Activated T-helper 1 cell treated with anti-CD3 and anti-CD28 coated beads, Interleukin-12 subunit alpha, Interleukin-12 subunit beta, Interleukin-2, Interleukin-4 antibody, amounts not matched to agents 30 ng/mL and 10 ng/mL and 1 ng/mL, durations not matched to agents 14 hours and 24 hours and 36 hours (primary cell): ENCODE measurements around the gene JARID2. TPM values are rescaled to one million over a fixed set of nuclear protein-coding genes. Genes with fewer than 3 reads are reported as not detected.
A peak's percentile ranks its signal among the peaks of the same experiment; 100 is the strongest.

Experiments used
- DNase-seq: peaks from one replicate; pipeline ENCODE4 v3.0.0; 2021; ENCODE audit warnings: low spot score
- H3K27ac Mint-ChIP-seq: one replicate; pipeline ENCODE4 v1.8.0; 2021; ENCODE audit warnings: mild to moderate bottlenecking, mixed read lengths
- H3K27me3 Mint-ChIP-seq: one replicate; pipeline ENCODE4 v1.8.0; 2022; ENCODE audit warnings: mild to moderate bottlenecking, moderate library complexity, mixed read lengths; ENCODE audit not compliant: insufficient read depth
- H3K36me3 Mint-ChIP-seq: one replicate; pipeline ENCODE4 v1.8.0; 2021; ENCODE audit warnings: low read depth, mixed read lengths
- H3K4me1 Mint-ChIP-seq: one replicate; pipeline ENCODE4 v1.8.0; 2021; ENCODE audit warnings: low read depth, mixed read lengths
- H3K4me3 Mint-ChIP-seq: one replicate; pipeline ENCODE4 v1.8.0; 2021; ENCODE audit warnings: mild to moderate bottlenecking, moderate library complexity, mixed read lengths
- H3K9me3 Mint-ChIP-seq: one replicate; pipeline ENCODE4 v1.8.0; 2021; ENCODE audit warnings: mixed read lengths
- intact Hi-C: fragments of 100-400 bp; cut with micrococcal nuclease; formaldehyde crosslinking; loops from one replicate; pipeline ENCODE4 v1.15.1; 2024
- total RNA-seq: library from RNA; stranded (reverse); gene quantifications from 2 replicates; pipeline ENCODE4 v1.2.3, GENCODE V29; 2022

JARID2 gene
- total RNA-seq, 1 donor from 2014 or later: 60.5 TPM

DNA sequence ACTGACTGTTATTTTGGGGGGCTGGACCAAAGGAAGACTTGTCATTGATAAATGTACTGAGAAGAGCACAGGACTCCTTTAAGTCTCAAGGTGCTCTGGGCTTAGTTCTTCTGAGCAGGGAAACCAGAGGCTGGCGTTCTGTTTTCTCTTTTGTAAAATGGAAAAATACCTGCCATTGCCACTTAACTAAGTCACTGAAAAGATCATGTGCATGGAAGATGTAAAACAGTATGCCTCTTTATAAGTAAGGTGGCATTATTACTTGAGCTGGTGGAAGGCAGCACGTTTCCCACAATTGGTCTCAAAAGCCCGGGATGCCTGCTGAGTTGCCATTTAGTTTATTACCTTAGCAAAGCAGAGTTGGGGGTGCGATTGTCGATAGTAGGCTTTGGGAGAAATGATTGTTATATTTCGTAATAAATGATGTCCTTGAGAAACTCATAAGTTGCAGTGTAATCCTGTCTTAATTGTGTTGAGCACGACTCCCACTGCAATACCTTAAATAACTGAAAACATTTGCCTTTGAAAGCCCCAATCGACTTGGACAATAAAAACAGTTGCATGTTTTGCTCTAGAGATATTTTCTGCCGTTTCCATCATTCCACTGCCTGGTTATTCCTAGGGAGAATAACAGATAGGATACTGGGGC is 3.6 kb downstream of the JARID2 start:
- Mint-ChIP-seq H3K27me3 (no peaks in the 10 kb centered on the region), H3K4me1 (peaks cover 55% of the 10 kb centered on the region)
- intact Hi-C loops: loop anchor here (1.0 to 10.0 kb wide), 11 partner anchors 51 to 1435 kb away; partner anchors contain the start of genes CD83 and MCUR1

DNA sequence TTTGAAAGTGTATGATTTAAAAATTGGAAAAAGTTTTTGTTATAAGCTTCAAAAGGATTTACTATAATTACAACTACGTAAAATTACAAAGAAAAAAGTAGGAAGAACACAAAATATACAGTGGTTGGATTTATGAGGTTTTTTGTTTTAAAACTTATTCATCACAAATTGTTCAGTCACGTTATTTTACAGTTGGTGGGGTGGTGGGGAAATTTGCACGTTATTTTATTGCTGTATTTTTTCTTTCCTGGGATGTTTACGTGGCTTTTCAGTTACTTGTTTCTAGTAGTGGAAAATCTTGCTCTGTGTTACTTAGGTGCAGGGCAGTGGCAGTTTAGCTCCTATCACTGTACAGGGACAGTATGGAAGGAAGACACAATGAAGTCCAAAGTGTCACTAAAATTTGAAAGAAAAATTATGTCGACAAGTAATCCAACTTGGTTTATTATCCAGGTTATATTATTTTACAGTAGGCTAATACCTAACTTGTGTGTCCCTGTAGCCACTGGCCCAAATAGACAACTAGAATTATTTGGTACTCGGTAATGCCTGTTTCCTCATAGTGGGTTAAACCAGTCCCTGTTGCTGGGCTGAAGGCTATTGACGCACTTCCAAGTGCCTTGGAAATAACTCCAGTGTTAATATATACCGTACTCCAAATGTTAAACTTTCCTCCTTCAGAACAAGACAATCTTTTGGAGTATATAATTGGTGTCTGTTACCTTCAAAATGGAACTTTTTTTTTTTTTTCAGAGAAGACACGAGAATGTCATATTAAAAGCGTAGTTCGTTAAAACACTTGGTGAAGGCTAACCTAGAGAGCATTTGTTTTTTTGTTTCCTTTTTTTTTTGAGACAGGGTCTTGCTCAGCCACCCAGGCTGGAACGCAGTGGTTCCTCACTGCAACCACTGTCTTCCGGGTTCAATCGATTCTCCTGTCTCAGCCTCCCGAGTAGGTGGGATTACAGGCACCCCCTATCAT is 4.6 kb downstream of the JARID2 start:
- Mint-ChIP-seq H3K4me3 (peak overlapping the region; percentile 88), H3K27me3 (no peaks in the 10 kb centered on the region), H3K4me1 (peaks cover 64% of the 10 kb centered on the region), H3K9me3 (no peaks in the 10 kb centered on the region), H3K27ac (peak overlapping the region; percentile 94), H3K36me3 (peaks cover 44% of the 10 kb centered on the region)
- no peak for DNase-seq
- intact Hi-C loops: loop anchor here (5.0 kb wide), 1 partner anchor 1072 kb away; no protein-coding TSS in a partner anchor

More for the DNA sequence above, 3.6 kb downstream of the JARID2 start:
- peak overlapping the region; percentile 88 for H3K4me3 Mint-ChIP-seq
- peak overlapping the region; percentile 94 for H3K27ac Mint-ChIP-seq
- no peaks in the 10 kb centered on the region for H3K9me3 Mint-ChIP-seq
- peaks cover 37% of the 10 kb centered on the region for H3K36me3 Mint-ChIP-seq
- DNase-seq: no peak

DNA sequence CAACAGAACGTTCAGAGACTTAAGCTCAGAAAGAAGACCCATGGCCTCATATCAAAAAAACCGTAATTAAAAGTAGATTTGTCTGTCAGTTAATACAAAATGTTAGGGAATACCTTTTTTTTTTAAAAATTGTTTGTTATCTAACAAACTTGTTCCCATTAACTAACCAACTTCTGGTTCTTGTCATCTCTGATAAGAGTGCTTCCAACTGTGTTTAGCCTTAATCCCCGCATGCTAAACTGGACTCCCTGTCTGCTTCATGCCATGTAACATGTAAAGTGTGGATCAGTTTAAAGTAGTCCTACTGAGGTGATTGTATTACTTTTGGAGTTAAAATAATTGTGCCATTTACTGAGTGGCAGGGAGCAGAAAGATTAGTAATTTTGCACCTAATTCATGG is 6.3 kb downstream of the JARID2 start:
- Mint-ChIP-seq H3K9me3 (no peaks in the 10 kb centered on the region), H3K27ac (peak overlapping the region; percentile 94), H3K27me3 (no peaks in the 10 kb centered on the region), H3K36me3 (peaks cover 49% of the 10 kb centered on the region), H3K4me1 (peaks cover 81% of the 10 kb centered on the region), H3K4me3 (peak overlapping the region; percentile 61)
- intact Hi-C loops: loop anchor here (2.0 to 5.0 kb wide), 3 partner anchors 15 to 1070 kb away; no protein-coding TSS in a partner anchor
- DNase-seq: no peak

DNA sequence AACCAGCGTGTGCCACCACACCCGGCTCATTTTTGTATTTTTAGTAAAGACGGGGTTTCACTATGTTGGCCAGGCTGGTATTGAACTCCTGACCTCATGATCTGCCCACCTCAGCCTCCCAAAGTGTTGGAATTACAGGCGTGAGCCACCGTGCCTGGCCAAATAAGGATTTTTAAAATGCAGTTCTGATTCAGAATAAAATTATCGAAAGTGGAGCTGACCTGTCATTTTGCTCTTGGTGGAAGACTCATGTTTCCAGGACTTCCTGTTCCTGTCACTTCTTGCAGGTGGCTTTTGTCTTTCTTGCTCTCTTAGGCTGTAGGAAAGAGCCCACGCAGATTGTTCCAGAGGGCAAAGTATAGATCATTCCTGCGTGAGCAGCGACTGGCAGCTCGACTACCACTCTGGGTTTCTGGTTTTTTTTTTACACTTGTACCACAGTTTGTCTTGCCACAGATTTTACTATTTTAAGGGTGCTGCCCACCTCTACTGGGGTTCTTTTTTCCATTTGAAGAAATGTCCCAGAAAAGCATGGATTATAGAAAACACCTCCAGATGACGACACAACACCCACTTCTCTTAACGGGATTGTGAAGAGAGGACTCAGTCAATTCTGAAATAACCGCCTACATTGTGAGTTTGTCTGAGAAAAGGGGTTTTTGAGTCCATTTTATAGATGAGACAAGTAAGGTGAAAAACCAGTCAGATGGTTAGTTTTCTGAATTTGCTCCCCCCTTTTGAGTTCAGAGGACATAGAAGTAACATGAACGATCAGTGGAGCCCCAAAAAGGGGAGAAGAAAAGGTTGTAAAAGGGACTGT is 7.5 kb downstream of the JARID2 start:
- DNase-seq: no peak
- intact Hi-C loops: loop anchor here (1.0 to 5.0 kb wide), 6 partner anchors 13 to 1069 kb away; no protein-coding TSS in a partner anchor

DNA sequence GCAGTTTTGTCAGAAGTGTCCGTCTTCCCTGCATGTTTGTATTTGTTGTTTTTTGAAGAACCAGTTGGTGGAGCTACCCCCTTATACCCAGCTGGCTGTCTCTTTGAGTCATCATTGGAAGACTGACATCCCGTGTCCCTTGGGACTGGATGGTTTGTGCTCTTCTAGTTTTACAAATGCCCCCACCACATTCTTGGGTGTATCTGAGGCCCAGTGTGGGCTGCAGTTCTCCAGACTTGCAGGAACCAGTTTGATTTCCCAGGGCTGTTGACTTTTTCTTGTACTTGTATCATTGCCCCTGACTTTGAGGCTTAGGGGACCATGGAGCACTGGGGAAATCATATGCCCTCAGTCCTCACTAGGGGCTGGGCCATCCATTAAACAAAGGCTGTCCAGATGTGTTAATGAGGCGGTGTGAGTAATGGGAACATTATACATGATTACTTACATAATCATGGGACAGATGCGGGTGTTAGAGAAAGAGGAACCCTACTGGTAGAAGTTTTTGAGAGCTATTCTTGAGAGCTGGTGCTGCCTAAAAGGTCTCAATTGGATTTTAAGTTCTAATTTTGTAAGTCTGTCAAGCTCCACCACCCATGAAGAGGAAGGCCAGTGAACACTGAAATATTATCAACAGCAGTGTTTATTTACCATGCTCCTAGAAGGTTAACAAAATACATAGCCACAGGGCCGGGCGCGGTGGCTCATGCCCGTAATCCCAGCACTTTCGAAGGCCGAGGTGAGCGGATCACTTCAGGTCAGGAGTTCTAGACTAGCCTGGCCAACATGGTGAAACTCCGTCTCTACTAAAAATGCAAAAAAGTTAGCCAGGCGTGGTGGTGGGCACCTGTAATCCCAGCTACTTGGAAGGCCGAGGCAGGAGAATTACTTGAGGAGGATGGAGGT is 8.5 kb downstream of the JARID2 start:
- H3K36me3 Mint-ChIP-seq: peaks cover 63% of the 10 kb centered on the region
- H3K27ac Mint-ChIP-seq: peak overlapping the region; percentile 92
- peak overlapping the region; percentile 41 for H3K4me3 Mint-ChIP-seq
- no peaks in the 10 kb centered on the region for H3K9me3 Mint-ChIP-seq
- peaks cover 98% of the 10 kb centered on the region for H3K4me1 Mint-ChIP-seq
- no peak for DNase-seq
- intact Hi-C loops: loop anchor here (5.0 kb wide), 1 partner anchor 1068 kb away; no protein-coding TSS in a partner anchor
- H3K27me3 Mint-ChIP-seq: no peaks in the 10 kb centered on the region

More for the DNA sequence above, 7.5 kb downstream of the JARID2 start:
- Mint-ChIP-seq H3K4me3 (peak overlapping the region; percentile 41), H3K27me3 (no peaks in the 10 kb centered on the region), H3K4me1 (peaks cover 93% of the 10 kb centered on the region), H3K36me3 (peaks cover 58% of the 10 kb centered on the region), H3K27ac (peak overlapping the region; percentile 92), H3K9me3 (no peaks in the 10 kb centered on the region)

DNA sequence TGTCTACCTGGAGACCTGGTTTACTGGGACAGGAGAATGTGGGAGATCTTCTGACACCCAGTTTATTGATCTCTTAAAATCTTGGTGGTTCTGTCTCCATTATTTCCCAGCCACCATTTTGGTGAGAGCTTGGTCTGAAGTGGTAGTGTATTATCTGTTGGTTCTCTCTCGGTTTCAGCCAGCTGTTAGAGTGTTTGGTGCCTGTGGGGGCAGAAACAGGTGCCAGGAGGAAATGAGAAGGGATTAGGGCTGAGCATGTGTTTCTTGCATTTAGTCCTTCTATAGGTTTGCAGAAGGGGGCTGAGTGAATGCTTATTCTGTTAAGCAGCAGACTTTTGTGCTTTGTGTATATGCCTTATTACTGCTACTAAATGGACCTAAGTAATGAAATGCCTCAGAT is 9.6 kb downstream of the JARID2 start:
- no peak for DNase-seq

DNA sequence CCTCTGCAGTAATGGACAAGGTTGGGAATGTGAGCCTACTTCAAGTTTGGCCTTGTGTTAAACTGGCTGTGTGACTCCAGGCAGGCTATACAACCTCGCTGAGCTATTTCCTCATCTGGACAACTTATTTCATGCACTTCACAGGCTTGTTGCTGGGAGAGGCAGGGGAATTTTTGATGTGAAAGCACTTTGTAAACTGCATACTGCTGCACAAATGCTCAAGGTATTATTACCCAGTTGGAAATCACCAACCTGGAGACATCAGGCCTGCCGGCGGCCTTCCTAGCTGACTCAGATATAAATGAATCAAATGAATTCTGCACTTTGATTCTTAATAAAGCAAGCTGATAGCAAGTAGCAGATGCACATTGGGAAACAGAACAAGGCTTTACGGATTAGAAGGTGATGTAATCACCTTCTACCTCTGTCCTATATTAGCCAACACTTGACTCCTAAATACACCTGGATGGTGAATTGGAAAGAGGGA is 10.1 kb downstream of the JARID2 start:
- H3K27ac Mint-ChIP-seq: peak overlapping the region; percentile 84

More for the DNA sequence above, 9.6 kb downstream of the JARID2 start:
- Mint-ChIP-seq H3K4me1 (peaks cover 98% of the 10 kb centered on the region), H3K36me3 (peaks cover 70% of the 10 kb centered on the region), H3K27ac (peak overlapping the region; percentile 84), H3K4me3 (peak overlapping the region; percentile 45), H3K27me3 (no peaks in the 10 kb centered on the region), H3K9me3 (no peaks in the 10 kb centered on the region)
- intact Hi-C loops: no loop called here

DNA sequence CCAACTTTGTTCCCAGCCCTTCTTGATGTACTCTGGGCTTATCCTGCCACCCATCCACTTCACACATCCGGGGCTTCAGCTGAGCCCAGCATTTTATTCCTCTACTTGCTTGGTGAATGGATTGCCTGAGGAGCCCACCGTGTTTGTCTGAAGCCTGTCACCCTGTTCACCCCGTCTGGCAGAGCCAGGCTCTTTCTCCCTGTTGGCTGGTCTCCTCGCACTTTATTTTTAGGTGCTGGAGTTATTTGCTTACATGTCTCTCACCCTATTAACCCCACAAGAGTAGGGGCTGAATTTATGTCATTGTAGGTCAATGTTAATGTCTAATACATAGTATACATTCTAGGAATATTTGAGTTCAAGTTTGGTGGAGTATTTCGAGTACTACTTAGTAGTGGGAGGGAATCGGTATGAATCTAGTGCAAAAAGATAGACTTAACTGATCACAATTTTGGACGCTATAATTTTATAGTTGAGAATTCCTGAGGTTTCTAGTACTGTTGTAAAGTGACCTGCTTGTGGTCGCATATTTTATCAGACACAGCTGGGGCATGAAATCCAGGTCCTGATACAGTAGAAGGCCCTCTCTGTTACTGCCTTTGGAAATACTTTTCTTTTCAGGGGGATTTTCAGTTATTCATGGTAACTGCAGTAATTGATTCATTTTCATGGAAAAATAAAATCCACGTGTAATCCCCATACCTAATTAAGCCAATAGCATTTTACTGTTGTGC is 10.8 kb downstream of the JARID2 start:
- DNase-seq: no peak
- peak overlapping the region; percentile 14 for H3K27ac Mint-ChIP-seq
- H3K36me3 Mint-ChIP-seq: peaks cover 66% of the 10 kb centered on the region
- intact Hi-C loops: no loop called here
- H3K27me3 Mint-ChIP-seq: no peaks in the 10 kb centered on the region
- no peak overlapping the region for H3K4me3 Mint-ChIP-seq
- no peaks in the 10 kb centered on the region for H3K9me3 Mint-ChIP-seq
- H3K4me1 Mint-ChIP-seq: peaks cover 92% of the 10 kb centered on the region

More for the DNA sequence above, 10.1 kb downstream of the JARID2 start:
- intact Hi-C loops: no loop called here
- H3K9me3 Mint-ChIP-seq: no peaks in the 10 kb centered on the region
- peaks cover 67% of the 10 kb centered on the region for H3K36me3 Mint-ChIP-seq
- no peak for DNase-seq
- peaks cover 98% of the 10 kb centered on the region for H3K4me1 Mint-ChIP-seq
- H3K4me3 Mint-ChIP-seq: peak overlapping the region; percentile 45
- H3K27me3 Mint-ChIP-seq: no peaks in the 10 kb centered on the region

DNA sequence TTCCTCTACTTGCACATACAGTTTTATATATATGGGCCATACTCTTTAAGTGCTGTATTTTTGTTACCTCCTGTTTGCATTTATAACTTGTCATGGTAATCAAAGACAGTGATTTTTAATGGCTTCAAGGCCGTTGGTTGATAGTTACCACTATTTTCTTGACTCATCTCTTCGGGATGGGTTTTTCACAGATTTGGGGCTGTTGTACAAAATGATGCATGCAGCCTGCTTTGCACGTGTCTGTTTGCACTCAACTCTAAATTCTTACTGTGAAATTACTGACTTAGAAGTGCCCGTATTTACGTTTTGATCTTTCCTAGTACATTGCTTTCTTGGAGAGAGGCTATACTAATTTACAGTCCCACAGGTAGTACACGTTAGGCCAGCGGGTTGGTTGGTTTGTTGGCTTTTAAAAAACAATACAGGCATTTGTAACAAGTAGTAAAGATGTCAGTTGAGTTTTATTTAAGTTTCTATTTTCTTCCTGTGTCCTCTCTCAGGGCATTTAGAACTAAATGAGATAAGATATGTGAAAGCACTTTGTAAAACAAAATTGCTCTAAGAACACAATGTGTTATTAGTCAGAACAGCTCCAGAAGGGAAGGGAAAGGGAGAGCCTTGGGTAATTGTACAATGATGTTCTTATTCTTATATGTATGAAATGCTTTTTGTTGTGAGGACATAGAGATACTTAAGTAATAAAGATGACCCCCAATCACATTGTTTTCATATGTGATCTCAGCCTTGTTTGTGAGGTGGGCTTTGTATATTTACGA is 11.7 kb downstream of the JARID2 start:
- no peak overlapping the region for H3K4me3 Mint-ChIP-seq
- H3K4me1 Mint-ChIP-seq: peaks cover 91% of the 10 kb centered on the region
- DNase-seq: no peak
- H3K27ac Mint-ChIP-seq: no peak overlapping the region
- intact Hi-C loops: no loop called here
- no peaks in the 10 kb centered on the region for H3K9me3 Mint-ChIP-seq
- H3K36me3 Mint-ChIP-seq: peaks cover 65% of the 10 kb centered on the region
- H3K27me3 Mint-ChIP-seq: no peaks in the 10 kb centered on the region

DNA sequence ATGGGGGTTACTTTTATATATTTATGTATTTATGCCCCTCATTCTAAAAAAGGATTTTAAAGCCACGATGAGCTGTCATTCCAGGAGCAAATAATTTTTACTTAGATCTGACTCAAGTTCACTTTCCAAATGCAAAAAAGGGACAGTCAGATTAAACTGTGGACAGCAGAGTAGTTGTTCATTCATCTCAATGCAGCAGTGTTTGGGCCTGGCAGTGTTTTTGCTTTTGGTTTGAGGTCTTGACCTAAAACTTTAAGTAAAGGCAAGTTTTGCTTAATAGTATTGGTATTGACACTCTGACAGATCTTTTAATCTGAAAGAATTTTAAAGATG is 13.9 kb downstream of the JARID2 start:
- intact Hi-C loops: no loop called here
- peaks cover 58% of the 10 kb centered on the region for H3K36me3 Mint-ChIP-seq

More for the DNA sequence above, 13.9 kb downstream of the JARID2 start:
- Mint-ChIP-seq H3K4me3 (peak overlapping the region; percentile 50), H3K4me1 (peaks cover 89% of the 10 kb centered on the region), H3K9me3 (no peaks in the 10 kb centered on the region), H3K27ac (peak overlapping the region; percentile 45), H3K27me3 (no peaks in the 10 kb centered on the region)
- no peak for DNase-seq
